Measurements from ENCODE around the gene CD93. TPM values are rescaled to one million over a fixed set of nuclear protein-coding genes. Genes with fewer than 3 reads are reported as not detected.

Gene CD93
- total RNA-seq, 1 donor from 2014 or later = not detected

GRCh38 chr20:23094213-23094896, 8.2 kb upstream of the CD93 start:
- ChIA-PET POLR2A (no interaction called here), CTCF (no interaction called here)
- Mint-ChIP-seq H3K36me3 (ENCODE audit: low read depth) (no peaks in the 10 kb centered on the region), H3K4me3 (no peak overlapping the region), H3K27me3 (peaks cover 3% of the 10 kb centered on the region), H3K9me3 (no peaks in the 10 kb centered on the region), H3K4me1 (no peaks in the 10 kb centered on the region), H3K27ac (no peak overlapping the region)
- TF ChIP-seq CTCF (IDR thresholded peaks at IDR 0.05) = no peak
- intact Hi-C loops (cut with micrococcal nuclease) = no loop called here
- no peak for DNase-seq
- no peak for ATAC-seq (ENCODE audit: low read depth)

GRCh38 chr20:23093613-23094012, 7.5 kb upstream of the CD93 start:
- H3K4me3 Mint-ChIP-seq = no peak overlapping the region
- intact Hi-C loops (cut with micrococcal nuclease) = no loop called here
- DNase-seq (no peak), ATAC-seq (ENCODE audit: low read depth) (no peak)
- no peak for TF ChIP-seq CTCF (IDR thresholded peaks at IDR 0.05)
- CTCF ChIA-PET = no interaction called here
- H3K36me3 Mint-ChIP-seq (ENCODE audit: low read depth) = no peaks in the 10 kb centered on the region
- no peaks in the 10 kb centered on the region for H3K9me3 Mint-ChIP-seq
- POLR2A ChIA-PET = no interaction called here
- H3K4me1 Mint-ChIP-seq = no peaks in the 10 kb centered on the region
- H3K27ac Mint-ChIP-seq = no peak overlapping the region
- H3K27me3 Mint-ChIP-seq = peaks cover 3% of the 10 kb centered on the region

- ATAC-seq (ENCODE audit: low read depth) = no peak
- TF ChIP-seq CTCF (IDR thresholded peaks at IDR 0.05) = no peak
- H3K4me3 Mint-ChIP-seq = no peak overlapping the region
- POLR2A ChIA-PET = no interaction called here
- H3K9me3 Mint-ChIP-seq = no peaks in the 10 kb centered on the region
- intact Hi-C loops (cut with micrococcal nuclease) = no loop called here
- H3K27ac Mint-ChIP-seq = no peak overlapping the region
- H3K36me3 Mint-ChIP-seq (ENCODE audit: low read depth) = no peaks in the 10 kb centered on the region
- peaks cover 3% of the 10 kb centered on the region for H3K27me3 Mint-ChIP-seq
- H3K4me1 Mint-ChIP-seq = no peaks in the 10 kb centered on the region
- no peak for DNase-seq
- CTCF ChIA-PET = no interaction called here
These were observed 6.9 kb upstream of the CD93 start for GRCh38 chr20:23092861-23093495.

- intact Hi-C loops (cut with micrococcal nuclease) = no loop called here
- Mint-ChIP-seq H3K27me3 (peaks cover 3% of the 10 kb centered on the region), H3K27ac (no peak overlapping the region), H3K4me3 (no peak overlapping the region), H3K9me3 (no peaks in the 10 kb centered on the region), H3K4me1 (no peaks in the 10 kb centered on the region), H3K36me3 (ENCODE audit: low read depth) (no peaks in the 10 kb centered on the region)
- CTCF ChIA-PET = no interaction called here
- no peak for DNase-seq
- POLR2A ChIA-PET = no interaction called here
- no peak for TF ChIP-seq CTCF (IDR thresholded peaks at IDR 0.05)
- no peak for ATAC-seq (ENCODE audit: low read depth)
These were observed 6.2 kb upstream of the CD93 start for GRCh38 chr20:23092384-23092756.

GRCh38 chr20:23091721-23092383, 5.7 kb upstream of the CD93 start:
- POLR2A ChIA-PET = no interaction called here

More at GRCh38 chr20:23091721-23092383, 5.7 kb upstream of the CD93 start:
- Mint-ChIP-seq H3K36me3 (ENCODE audit: low read depth) (no peaks in the 10 kb centered on the region), H3K27ac (no peak overlapping the region), H3K4me3 (no peak overlapping the region), H3K27me3 (peaks cover 3% of the 10 kb centered on the region), H3K4me1 (no peaks in the 10 kb centered on the region), H3K9me3 (no peaks in the 10 kb centered on the region)
- ATAC-seq (ENCODE audit: low read depth) (no peak), DNase-seq (no peak)
- intact Hi-C loops (cut with micrococcal nuclease) = no loop called here
- TF ChIP-seq CTCF (IDR thresholded peaks at IDR 0.05) = no peak
- CTCF ChIA-PET = no interaction called here
